Measurements from ENCODE around the gene HNRNPH1. TPM values are rescaled to one million over a fixed set of nuclear protein-coding genes. Genes with fewer than 3 reads are reported as not detected.

HNRNPH1 gene
- total RNA-seq, 1 experiment from 2014 or later: 940 TPM

DNA sequence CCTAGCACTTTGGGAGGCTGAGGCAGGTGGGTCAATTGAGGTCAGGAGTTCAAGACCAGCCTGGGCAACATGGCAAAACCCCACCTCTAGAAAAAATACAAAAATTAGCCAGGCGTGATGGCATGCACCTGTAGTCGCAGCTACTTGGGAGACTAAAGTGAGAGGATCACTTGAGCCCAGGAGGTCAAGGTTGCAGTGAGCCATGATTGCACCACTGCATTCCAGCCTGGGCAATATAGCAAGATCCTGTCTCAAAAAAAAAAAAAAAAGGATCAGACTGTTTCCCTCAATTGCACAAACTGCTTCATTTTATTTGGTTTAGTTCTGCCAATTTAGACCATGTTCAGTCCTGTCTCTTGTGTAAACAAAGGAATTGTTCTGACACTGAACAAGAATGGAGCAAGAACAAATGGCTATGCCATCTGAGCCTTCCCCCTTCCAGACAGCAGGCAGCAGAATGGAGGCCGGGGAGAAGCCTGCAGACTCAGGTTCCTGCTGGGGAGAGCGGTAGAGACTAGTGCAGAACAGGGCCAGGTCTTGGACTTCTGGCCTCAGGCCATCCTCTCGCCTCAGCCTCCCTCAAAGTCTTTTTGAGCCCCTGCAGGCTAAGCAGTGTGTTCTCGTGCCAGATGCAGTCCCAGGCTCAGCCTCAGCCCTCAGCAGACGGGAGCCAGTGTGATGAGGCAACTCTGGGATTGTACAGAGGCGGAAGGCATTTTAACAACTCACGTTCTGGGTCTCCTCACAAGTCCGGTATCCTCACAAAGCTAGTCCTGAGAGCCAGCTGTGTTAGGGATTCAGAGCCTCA, 18.2 kb downstream of the HNRNPH1 start:
- Mint-ChIP-seq H3K4me3 (ENCODE audit: unreplicated experiment) (no peak overlapping the region), H3K36me3 (ENCODE audit: insufficient read depth, unreplicated experiment) (peaks cover 97% of the 10 kb centered on the region), H3K27me3 (ENCODE audit: insufficient read depth, unreplicated experiment) (no peaks in the 10 kb centered on the region), H3K9me3 (ENCODE audit: unreplicated experiment) (no peaks in the 10 kb centered on the region), H3K4me1 (ENCODE audit: low read depth, unreplicated experiment) (peaks cover 9% of the 10 kb centered on the region), H3K27ac (ENCODE audit: unreplicated experiment) (peak overlapping the region; percentile 32)
- intact Hi-C loops (cut with micrococcal nuclease; ENCODE audit: unreplicated experiment): no loop called here
- Histone ChIP-seq H3K4me1 (peaks cover 10% of the 10 kb centered on the region), H3K36me3 (ENCODE audit: control insufficient read depth, insufficient read depth, low read length) (peaks cover 3% of the 10 kb centered on the region; the same call in 1 of the 2 replicates), H3K27me3 (replicated peaks; ENCODE audit: control insufficient read depth, insufficient read depth, low read length) (no peaks in the 10 kb centered on the region), H3K9me3 (no peaks in the 10 kb centered on the region), H3K4me3 (ENCODE audit: low read depth, low read length) (no peak overlapping the region)
- no TSS peak for BruUV-seq (replicated peaks)
- POLR2A ChIA-PET: interaction anchor here (0.7 kb wide), 2 partner anchors 19 kb away, joined by 3 read pairs; no protein-coding TSS in a partner anchor
- TF ChIP-seq, protein P1, sequence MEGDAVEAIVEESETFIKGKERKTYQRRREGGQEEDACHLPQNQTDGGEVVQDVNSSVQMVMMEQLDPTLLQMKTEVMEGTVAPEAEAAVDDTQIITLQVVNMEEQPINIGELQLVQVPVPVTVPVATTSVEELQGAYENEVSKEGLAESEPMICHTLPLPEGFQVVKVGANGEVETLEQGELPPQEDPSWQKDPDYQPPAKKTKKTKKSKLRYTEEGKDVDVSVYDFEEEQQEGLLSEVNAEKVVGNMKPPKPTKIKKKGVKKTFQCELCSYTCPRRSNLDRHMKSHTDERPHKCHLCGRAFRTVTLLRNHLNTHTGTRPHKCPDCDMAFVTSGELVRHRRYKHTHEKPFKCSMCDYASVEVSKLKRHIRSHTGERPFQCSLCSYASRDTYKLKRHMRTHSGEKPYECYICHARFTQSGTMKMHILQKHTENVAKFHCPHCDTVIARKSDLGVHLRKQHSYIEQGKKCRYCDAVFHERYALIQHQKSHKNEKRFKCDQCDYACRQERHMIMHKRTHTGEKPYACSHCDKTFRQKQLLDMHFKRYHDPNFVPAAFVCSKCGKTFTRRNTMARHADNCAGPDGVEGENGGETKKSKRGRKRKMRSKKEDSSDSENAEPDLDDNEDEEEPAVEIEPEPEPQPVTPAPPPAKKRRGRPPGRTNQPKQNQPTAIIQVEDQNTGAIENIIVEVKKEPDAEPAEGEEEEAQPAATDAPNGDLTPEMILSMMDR (IDR thresholded peaks at IDR 0.05; ENCODE audit: insufficient read depth in 1 of 2, low read depth in 1 of 2, low read length in 1 of 2, severe bottlenecking in 1 of 2, unreplicated experiment in 1 of 2): no peak
- no peak for DNase-seq
- CTCF ChIA-PET: no interaction called here

- H3K27me3 ChIP-seq (replicated peaks; ENCODE audit: control insufficient read depth, insufficient read depth, low read length): no peaks in the 10 kb centered on the region
- H3K9me3 ChIP-seq: no peaks in the 10 kb centered on the region
- H3K4me1 ChIP-seq: peaks cover 5% of the 10 kb centered on the region
- ChIA-PET CTCF (no interaction called here), POLR2A (interaction anchor here (1.1 kb wide), 1 partner anchor 20 kb away, joined by 3 read pairs; no protein-coding TSS in a partner anchor)
- H3K27me3 Mint-ChIP-seq (ENCODE audit: insufficient read depth, unreplicated experiment): no peaks in the 10 kb centered on the region
- TF ChIP-seq, protein P1 (IDR thresholded peaks at IDR 0.05; ENCODE audit: insufficient read depth in 1 of 2, low read depth in 1 of 2, low read length in 1 of 2, severe bottlenecking in 1 of 2, unreplicated experiment in 1 of 2): no peak
- peaks cover 95% of the 10 kb centered on the region for H3K36me3 Mint-ChIP-seq (ENCODE audit: insufficient read depth, unreplicated experiment)
- H3K9me3 Mint-ChIP-seq (ENCODE audit: unreplicated experiment): no peaks in the 10 kb centered on the region
- H3K4me3 ChIP-seq (ENCODE audit: low read depth, low read length): no peak overlapping the region
- no peak overlapping the region for H3K27ac Mint-ChIP-seq (ENCODE audit: unreplicated experiment)
- H3K36me3 ChIP-seq (ENCODE audit: control insufficient read depth, insufficient read depth, low read length): no peaks in the 10 kb centered on the region; the same call in 1 of the 2 replicates
- H3K4me1 Mint-ChIP-seq (ENCODE audit: low read depth, unreplicated experiment): no peaks in the 10 kb centered on the region
- H3K4me3 Mint-ChIP-seq (ENCODE audit: unreplicated experiment): no peak overlapping the region
- intact Hi-C loops (cut with micrococcal nuclease; ENCODE audit: unreplicated experiment): no loop called here
- no peak for DNase-seq
- no TSS peak for BruUV-seq (replicated peaks)
Observed at GRCh38 chr5:179603308-179603707, 20.2 kb downstream of the HNRNPH1 start.

DNA sequence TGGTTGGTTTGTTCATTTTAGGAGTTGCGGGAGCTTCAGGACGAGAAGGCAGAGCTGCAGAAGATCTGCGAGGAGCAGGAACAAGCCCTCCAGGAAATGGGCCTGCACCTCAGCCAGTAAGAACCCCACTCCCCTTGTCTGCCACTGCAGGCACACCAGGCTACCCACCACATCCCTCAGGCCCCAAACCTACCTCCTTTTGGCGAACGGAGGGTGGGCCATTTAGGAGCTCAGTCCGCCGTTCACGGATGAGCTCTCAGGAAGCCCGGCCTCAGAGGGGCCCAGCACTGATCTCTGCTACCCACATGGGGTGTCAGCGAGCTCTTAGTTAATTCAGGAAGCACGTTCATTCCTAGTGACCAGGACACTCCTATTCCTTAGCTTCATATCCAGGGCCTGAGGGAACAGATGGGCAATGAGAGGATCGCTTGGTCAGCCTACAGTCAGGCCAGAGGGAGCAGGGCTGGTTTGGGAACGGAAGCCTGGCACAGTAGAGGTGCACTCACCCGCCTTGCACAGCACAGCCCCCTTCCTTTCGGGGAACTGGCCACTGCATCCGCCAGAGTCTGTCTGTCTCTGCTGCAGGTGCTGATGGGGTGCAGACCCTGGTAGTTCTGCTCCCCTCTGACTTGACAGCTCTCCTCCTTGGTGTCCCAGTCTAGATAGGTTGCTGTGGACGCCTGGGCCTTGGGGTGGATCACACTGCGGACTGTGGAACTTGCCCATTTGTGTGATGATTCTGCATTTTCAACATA, 21.4 kb downstream of the HNRNPH1 start:
- intact Hi-C loops (cut with micrococcal nuclease; ENCODE audit: unreplicated experiment): no loop called here
- no peaks in the 10 kb centered on the region for H3K4me1 Mint-ChIP-seq (ENCODE audit: low read depth, unreplicated experiment)
- no peak overlapping the region for H3K4me3 Mint-ChIP-seq (ENCODE audit: unreplicated experiment)
- ChIA-PET POLR2A (no interaction called here), CTCF (interaction anchor here (0.6 kb wide), 1 partner anchor 27 kb away, joined by 4 read pairs; no protein-coding TSS in a partner anchor)
- Histone ChIP-seq H3K27me3 (replicated peaks; ENCODE audit: control insufficient read depth, insufficient read depth, low read length) (no peaks in the 10 kb centered on the region), H3K4me3 (ENCODE audit: low read depth, low read length) (no peak overlapping the region), H3K36me3 (ENCODE audit: control insufficient read depth, insufficient read depth, low read length) (no peaks in the 10 kb centered on the region; the same call in 1 of the 2 replicates), H3K9me3 (no peaks in the 10 kb centered on the region), H3K4me1 (no peaks in the 10 kb centered on the region)
- H3K27me3 Mint-ChIP-seq (ENCODE audit: insufficient read depth, unreplicated experiment): no peaks in the 10 kb centered on the region
- TF ChIP-seq, protein P1 (IDR thresholded peaks at IDR 0.05; ENCODE audit: insufficient read depth in 1 of 2, low read depth in 1 of 2, low read length in 1 of 2, severe bottlenecking in 1 of 2, unreplicated experiment in 1 of 2): no peak
- no peak overlapping the region for H3K27ac Mint-ChIP-seq (ENCODE audit: unreplicated experiment)
- BruUV-seq (replicated peaks): no TSS peak
- no peak for DNase-seq
- H3K36me3 Mint-ChIP-seq (ENCODE audit: insufficient read depth, unreplicated experiment): peaks cover 93% of the 10 kb centered on the region
- H3K9me3 Mint-ChIP-seq (ENCODE audit: unreplicated experiment): no peaks in the 10 kb centered on the region

Measured in Caco-2 (cell line).